K562 (cell line): ENCODE data around the gene HINT3. TPM values are rescaled to one million over a fixed set of nuclear protein-coding genes. Genes with fewer than 3 reads are reported as not detected.

Source experiments
- KLF10 ChIP-seq: fragments of 250-450 bp; sonication (Bioruptor Pico); IDR thresholded peaks from 2 replicates; pipeline ENCODE4 v1.6.1; 2021; ENCODE audit warnings: matching md5 sums
- KLF13 ChIP-seq: fragments of 450-650 bp; IDR thresholded peaks from 2 replicates; pipeline ENCODE4 v1.6.1; 2016; ENCODE audit warnings: missing genetic modification characterization, low read depth, mild to moderate bottlenecking, missing compliant biosample characterization, moderate library complexity, borderline replicate concordance
- MYC ChIP-seq, 2 experiments: fragments of 250-450 bp in 1 of 2; sonication (Bioruptor Pico) in 1 of 2; IDR thresholded peaks; 2 replicates each; pipeline versions ENCODE4 v1.5.1 to v1.6.1; 2012 to 2021; ENCODE audit warnings: low read depth in 2 of 2, borderline replicate concordance in 1 of 2, improper control_type of control experiment in 1 of 2, low read length in 1 of 2, mild to moderate bottlenecking in 1 of 2, moderate library complexity in 1 of 2
- PTRF ChIP-seq: fragments of 450-650 bp; IDR thresholded peaks from 2 replicates; pipeline ENCODE4 v1.6.1; 2016; ENCODE audit warnings: mild to moderate bottlenecking, missing genetic modification characterization, missing compliant biosample characterization
- RB1 ChIP-seq: fragments of 450-650 bp; IDR thresholded peaks from 2 replicates; pipeline ENCODE4 v1.6.1; 2017; ENCODE audit warnings: low read depth, mild to moderate bottlenecking
- SMAD1 ChIP-seq: fragments of 150-350 bp; IDR thresholded peaks from 2 replicates; pipeline ENCODE4 v1.6.1; 2014; ENCODE audit warnings: low read length, low read depth; ENCODE audit not compliant: partially characterized antibody
- SPI1 ChIP-seq: IDR thresholded peaks from 2 replicates; pipeline ENCODE4 v1.6.1; 2011; ENCODE audit warnings: low read depth, low read length, control low read depth, borderline replicate concordance
- TAF15 ChIP-seq: fragments of 200-400 bp; formaldehyde crosslinking; IDR thresholded peaks from 2 replicates; pipeline ENCODE4 v1.6.1; 2017; ENCODE audit warnings: mild to moderate bottlenecking, low read depth, low read length, moderate library complexity
- ZKSCAN1 ChIP-seq: fragments of 150-350 bp; IDR thresholded peaks from 2 replicates; pipeline ENCODE4 v1.6.1; 2016; ENCODE audit warnings: low read depth, low read length
- ZNF24 ChIP-seq: fragments of 450-650 bp; IDR thresholded peaks from 2 replicates; pipeline ENCODE4 v1.6.1; 2016
- polyA plus RNA-seq, 8 experiments: library from polyadenylated mRNA; depleted of rRNA in 4 of 8; stranded (reverse) in 5 of 8; unstranded in 3 of 8; fragments of >200 nt; fragmentation: Nextera tagmentation in 2 of 8; fragmentation: Illumina TruSeq in 1 of 8; extraction: Ambion mirVana in 2 of 8; extraction: Trizol in 1 of 8; gene quantifications; 2 replicates each; pipeline versions ENCODE4 v1.2.1 to v1.2.3, GENCODE V29; 2011 to 2014; ENCODE audit warnings: inconsistent platforms in 1 of 8, missing spikeins in 1 of 8
- total RNA-seq, 7 experiments: library from RNA; depleted of rRNA in 6 of 7; stranded (reverse); fragments of >200 nt in 6 of 7; fragmentation: Illumina TruSeq in 2 of 7; extraction: Trizol in 2 of 7; gene quantifications; 2 replicates each; pipeline versions ENCODE4 v1.2.1 to v1.2.3, GENCODE V29; 2011 to 2021; ENCODE audit warnings: low replicate concordance in 1 of 7
- TF ChIP-seq, protein P1 (sequence below): sonication (generic); formaldehyde crosslinking; IDR thresholded peaks from 2 replicates; pipeline ENCODE4 v1.8.0; 2022; ENCODE audit warnings: missing genetic modification reagents, mild to moderate bottlenecking, borderline replicate concordance
- TF ChIP-seq, protein P2 (sequence below): sonication (generic); formaldehyde crosslinking; IDR thresholded peaks from 2 replicates; pipeline ENCODE4 v1.8.0; 2023; ENCODE audit warnings: mild to moderate bottlenecking, missing genetic modification reagents
- TF ChIP-seq, protein P3 (sequence below), 2 experiments: fragments of 450-650 bp in 1 of 2; IDR thresholded peaks; 2 replicates each; pipeline ENCODE4 v1.6.1; 2011 to 2017; ENCODE audit warnings: low read depth in 2 of 2, antibody characterized with exemption in 1 of 2, borderline replicate concordance in 1 of 2, low read length in 1 of 2, mild to moderate bottlenecking in 1 of 2, mixed read lengths in 1 of 2; ENCODE audit not compliant: control insufficient read depth in 1 of 2
- TF ChIP-seq, protein P4 (sequence below), 2 experiments: fragments of 450-650 bp; conservative IDR thresholded peaks; 2 replicates each; pipeline ENCODE4 v1.6.1; 2017; ENCODE audit warnings: mild to moderate bottlenecking in 2 of 2, moderate library complexity in 2 of 2

The HINT3 gene
- total and polyA plus RNA-seq, 9 of the 15 experiments (the other 6 are each of a cell fraction or from before 2014, with no cell fraction given): 1.4 to 16.6 (median 10.8) TPM

DNA sequence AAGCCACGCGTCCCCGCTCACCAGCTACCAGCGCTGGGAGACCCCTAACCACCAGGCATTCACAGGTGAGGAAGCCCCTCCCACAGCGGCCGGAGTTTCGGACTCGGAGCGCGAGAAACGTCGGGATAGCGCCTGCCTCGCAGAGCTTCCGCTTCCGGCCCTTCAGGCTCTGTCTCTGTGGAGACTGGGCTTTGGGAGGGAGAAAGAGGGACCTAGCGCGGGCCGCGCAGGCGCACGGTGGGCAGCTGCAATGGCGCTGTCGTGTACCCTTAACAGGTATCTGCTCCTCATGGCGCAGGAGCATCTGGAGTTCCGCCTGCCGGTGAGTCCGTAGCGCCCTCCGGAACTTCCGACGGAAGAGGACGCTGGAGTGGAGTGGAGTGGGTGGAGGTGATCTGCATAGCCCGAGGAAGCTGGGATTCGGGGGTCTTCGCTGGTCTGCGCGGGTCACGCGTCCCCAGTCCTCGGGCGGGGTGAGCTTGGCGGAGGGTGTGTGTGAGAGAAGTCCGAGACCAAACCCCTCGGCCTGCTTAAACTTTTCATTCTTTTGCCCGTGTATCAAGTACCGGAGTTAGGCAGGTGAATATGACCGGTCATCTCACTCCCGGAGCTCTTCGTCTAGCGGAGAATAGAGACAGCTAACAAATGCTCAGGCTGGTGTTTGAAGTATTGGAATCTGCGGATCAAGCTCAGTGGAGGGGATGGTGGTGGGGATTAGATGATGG lies 29.9 kb downstream of the HINT3 start, which contains the start of gene TRMT11 (continued):
- TF ChIP-seq ZKSCAN1 (0 out of 2 replicates have a peak, but pooled peaks have one; percentile 20), SMAD1 (peak; percentile 26), RB1 (peak; percentile 62), PTRF (tag) (no peak), SPI1 (peak; percentile 38; the same call in 1 of the 2 replicates), KLF13 (tag) (no peak), MYC (IDR thresholded peaks at IDR 0.05; ENCODE audit: low read depth, low read length) (peak; percentile 80), MYC (CRISPR knock-in tag; IDR thresholded peaks at IDR 0.05; ENCODE audit: borderline replicate concordance, low read depth) (peak; percentile 61; the same call in 1 of the 2 replicates), TAF15 (no peak), KLF10 (CRISPR knock-in tag) (no peak), ZNF24 (no peak)
- TF ChIP-seq, protein P1, sequence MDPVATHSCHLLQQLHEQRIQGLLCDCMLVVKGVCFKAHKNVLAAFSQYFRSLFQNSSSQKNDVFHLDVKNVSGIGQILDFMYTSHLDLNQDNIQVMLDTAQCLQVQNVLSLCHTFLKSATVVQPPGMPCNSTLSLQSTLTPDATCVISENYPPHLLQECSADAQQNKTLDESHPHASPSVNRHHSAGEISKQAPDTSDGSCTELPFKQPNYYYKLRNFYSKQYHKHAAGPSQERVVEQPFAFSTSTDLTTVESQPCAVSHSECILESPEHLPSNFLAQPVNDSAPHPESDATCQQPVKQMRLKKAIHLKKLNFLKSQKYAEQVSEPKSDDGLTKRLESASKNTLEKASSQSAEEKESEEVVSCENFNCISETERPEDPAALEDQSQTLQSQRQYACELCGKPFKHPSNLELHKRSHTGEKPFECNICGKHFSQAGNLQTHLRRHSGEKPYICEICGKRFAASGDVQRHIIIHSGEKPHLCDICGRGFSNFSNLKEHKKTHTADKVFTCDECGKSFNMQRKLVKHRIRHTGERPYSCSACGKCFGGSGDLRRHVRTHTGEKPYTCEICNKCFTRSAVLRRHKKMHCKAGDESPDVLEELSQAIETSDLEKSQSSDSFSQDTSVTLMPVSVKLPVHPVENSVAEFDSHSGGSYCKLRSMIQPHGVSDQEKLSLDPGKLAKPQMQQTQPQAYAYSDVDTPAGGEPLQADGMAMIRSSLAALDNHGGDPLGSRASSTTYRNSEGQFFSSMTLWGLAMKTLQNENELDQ (CRISPR knock-in tag): no peak
- TF ChIP-seq, protein P2, sequence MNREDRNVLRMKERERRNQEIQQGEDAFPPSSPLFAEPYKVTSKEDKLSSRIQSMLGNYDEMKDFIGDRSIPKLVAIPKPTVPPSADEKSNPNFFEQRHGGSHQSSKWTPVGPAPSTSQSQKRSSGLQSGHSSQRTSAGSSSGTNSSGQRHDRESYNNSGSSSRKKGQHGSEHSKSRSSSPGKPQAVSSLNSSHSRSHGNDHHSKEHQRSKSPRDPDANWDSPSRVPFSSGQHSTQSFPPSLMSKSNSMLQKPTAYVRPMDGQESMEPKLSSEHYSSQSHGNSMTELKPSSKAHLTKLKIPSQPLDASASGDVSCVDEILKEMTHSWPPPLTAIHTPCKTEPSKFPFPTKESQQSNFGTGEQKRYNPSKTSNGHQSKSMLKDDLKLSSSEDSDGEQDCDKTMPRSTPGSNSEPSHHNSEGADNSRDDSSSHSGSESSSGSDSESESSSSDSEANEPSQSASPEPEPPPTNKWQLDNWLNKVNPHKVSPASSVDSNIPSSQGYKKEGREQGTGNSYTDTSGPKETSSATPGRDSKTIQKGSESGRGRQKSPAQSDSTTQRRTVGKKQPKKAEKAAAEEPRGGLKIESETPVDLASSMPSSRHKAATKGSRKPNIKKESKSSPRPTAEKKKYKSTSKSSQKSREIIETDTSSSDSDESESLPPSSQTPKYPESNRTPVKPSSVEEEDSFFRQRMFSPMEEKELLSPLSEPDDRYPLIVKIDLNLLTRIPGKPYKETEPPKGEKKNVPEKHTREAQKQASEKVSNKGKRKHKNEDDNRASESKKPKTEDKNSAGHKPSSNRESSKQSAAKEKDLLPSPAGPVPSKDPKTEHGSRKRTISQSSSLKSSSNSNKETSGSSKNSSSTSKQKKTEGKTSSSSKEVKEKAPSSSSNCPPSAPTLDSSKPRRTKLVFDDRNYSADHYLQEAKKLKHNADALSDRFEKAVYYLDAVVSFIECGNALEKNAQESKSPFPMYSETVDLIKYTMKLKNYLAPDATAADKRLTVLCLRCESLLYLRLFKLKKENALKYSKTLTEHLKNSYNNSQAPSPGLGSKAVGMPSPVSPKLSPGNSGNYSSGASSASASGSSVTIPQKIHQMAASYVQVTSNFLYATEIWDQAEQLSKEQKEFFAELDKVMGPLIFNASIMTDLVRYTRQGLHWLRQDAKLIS (CRISPR knock-in tag): peak; percentile 94; the same call in 1 of the 2 replicates
- TF ChIP-seq, protein P3, sequence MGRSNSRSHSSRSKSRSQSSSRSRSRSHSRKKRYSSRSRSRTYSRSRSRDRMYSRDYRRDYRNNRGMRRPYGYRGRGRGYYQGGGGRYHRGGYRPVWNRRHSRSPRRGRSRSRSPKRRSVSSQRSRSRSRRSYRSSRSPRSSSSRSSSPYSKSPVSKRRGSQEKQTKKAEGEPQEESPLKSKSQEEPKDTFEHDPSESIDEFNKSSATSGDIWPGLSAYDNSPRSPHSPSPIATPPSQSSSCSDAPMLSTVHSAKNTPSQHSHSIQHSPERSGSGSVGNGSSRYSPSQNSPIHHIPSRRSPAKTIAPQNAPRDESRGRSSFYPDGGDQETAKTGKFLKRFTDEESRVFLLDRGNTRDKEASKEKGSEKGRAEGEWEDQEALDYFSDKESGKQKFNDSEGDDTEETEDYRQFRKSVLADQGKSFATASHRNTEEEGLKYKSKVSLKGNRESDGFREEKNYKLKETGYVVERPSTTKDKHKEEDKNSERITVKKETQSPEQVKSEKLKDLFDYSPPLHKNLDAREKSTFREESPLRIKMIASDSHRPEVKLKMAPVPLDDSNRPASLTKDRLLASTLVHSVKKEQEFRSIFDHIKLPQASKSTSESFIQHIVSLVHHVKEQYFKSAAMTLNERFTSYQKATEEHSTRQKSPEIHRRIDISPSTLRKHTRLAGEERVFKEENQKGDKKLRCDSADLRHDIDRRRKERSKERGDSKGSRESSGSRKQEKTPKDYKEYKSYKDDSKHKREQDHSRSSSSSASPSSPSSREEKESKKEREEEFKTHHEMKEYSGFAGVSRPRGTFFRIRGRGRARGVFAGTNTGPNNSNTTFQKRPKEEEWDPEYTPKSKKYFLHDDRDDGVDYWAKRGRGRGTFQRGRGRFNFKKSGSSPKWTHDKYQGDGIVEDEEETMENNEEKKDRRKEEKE (IDR thresholded peaks at IDR 0.05; ENCODE audit: borderline replicate concordance in 1 of 2, control insufficient read depth in 1 of 2, low read depth in 2 of 2, low read length in 1 of 2): 0 out of 4 replicates have a peak, but pooled peaks of 1 of the 2 experiments have one; percentile 51
- TF ChIP-seq, protein P4, sequence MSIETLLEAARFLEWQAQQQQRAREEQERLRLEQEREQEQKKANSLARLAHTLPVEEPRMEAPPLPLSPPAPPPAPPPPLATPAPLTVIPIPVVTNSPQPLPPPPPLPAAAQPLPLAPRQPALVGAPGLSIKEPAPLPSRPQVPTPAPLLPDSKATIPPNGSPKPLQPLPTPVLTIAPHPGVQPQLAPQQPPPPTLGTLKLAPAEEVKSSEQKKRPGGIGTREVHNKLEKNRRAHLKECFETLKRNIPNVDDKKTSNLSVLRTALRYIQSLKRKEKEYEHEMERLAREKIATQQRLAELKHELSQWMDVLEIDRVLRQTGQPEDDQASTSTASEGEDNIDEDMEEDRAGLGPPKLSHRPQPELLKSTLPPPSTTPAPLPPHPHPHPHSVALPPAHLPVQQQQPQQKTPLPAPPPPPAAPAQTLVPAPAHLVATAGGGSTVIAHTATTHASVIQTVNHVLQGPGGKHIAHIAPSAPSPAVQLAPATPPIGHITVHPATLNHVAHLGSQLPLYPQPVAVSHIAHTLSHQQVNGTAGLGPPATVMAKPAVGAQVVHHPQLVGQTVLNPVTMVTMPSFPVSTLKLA (conservative IDR thresholded peaks at IDR 0.05): peak; percentile 5 to 60; a peak in 3 of 4 replicates
